T-helper 1 cell treated with Interleukin-12 subunit alpha and Interleukin-12 subunit beta and Interleukin-4 antibody, amounts not matched to agents 30 ng/mL and 1 ng/mL, for 36 hours (primary cell): ENCODE data around the gene DGKZ. TPM values are rescaled to one million over a fixed set of nuclear protein-coding genes. Genes with fewer than 3 reads are reported as not detected.

Experiments
- intact Hi-C: fragments of 100-400 bp; cut with micrococcal nuclease; formaldehyde crosslinking; loops from one replicate; pipeline ENCODE4 v1.15.1; 2024
- total RNA-seq: library from RNA; stranded (reverse); gene quantifications from 2 replicates; pipeline ENCODE4 v1.2.3, GENCODE V29; 2022

The DGKZ gene
- total RNA-seq, 1 donor from 2014 or later = 144 TPM

DNA sequence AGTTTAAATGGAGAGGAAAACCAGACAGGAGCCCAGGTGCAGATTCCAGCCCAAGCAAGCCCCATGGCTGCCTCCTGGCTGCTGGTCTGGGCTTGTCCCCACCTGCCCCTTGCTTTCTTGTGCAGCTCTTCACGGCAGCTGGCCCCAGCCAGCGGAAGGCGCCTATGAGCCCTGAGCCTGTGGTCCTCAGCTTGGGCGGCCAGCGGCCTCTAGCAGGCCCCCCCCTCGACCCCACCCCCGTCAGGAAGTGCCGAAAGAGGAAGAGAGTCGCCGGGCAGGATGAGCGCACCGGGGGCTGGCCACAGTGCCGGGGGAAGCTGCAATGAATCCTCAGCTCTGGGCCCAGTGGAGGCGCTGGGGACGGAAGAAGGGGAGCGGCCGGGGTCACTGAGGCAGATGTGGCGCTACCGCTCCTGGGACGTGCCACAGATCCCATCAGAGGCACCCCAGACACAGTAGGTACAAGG is 2.1 kb upstream of the DGKZ start:
- intact Hi-C loops = loop anchor here (5.0 kb wide), 1 partner anchor 498 kb away; the partner anchor contains the start of gene CRY2

DNA sequence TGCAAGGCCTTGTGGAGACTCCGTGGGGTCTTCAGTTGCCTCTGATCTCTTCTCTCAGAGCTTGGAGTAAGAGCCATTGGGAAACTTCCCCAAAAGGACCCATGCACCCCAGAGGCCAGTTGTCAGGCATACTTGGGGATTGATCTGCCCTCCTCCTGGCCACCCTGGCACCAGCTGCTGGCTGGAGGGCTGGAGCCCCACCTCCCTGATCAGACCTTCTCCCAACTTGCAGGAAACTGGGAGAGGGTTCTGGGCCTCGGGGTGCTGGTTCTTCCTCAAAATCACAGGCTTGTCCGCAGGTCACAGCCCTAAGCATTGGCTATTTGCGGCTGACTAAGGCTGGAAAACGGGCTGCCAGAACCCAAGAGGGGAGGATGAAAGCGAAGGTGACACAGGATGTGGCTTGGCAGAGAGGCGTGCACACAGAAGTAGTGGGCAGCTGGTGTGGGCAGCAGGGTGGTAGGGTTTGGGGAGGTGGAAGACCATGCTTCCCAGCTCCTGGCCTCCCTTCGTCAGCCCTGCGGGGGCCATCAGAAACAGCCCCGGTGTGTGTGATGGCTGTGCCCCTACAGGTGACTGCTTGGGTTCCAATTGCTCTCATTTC is 1.3 kb upstream of the DGKZ start:
- intact Hi-C loops = loop anchor here (1.0 to 5.0 kb wide), 6 partner anchors 15 to 1081 kb away; partner anchors contain the start of genes AMBRA1, CRY2, PEX16 and PHF21A

DNA sequence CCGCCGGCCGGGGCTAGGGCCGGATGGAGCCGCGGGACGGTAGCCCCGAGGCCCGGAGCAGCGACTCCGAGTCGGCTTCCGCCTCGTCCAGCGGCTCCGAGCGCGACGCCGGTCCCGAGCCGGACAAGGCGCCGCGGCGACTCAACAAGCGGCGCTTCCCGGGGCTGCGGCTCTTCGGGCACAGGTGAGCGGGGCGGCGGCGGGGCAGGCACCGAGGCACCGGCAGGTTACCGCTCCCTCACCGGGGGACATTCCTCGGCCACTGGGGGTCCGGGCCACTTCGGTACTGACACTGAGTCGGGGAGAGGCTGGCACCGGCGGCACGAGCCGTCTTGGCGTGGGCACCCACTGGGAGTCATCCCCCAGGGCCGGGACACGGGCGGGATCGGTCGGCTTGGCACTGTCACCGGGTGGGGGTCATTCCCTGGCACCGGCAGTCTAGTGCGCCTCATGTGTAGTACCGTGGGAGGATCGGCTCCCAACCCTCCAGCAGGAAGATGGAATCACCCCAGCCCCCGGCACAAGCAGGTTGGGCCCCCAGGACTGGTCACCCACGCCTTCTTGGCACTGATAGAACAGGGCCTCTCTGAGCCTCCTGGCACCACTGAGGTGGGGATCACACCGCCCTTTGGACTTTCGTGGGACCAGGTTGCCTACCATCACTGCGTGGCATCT is 511 bp downstream of the DGKZ start:
- intact Hi-C loops = loop anchor here (1.0 to 5.0 kb wide), 9 partner anchors 33 to 1079 kb away; partner anchors contain the start of genes AMBRA1, ARHGAP1, CRY2 and PEX16

DNA sequence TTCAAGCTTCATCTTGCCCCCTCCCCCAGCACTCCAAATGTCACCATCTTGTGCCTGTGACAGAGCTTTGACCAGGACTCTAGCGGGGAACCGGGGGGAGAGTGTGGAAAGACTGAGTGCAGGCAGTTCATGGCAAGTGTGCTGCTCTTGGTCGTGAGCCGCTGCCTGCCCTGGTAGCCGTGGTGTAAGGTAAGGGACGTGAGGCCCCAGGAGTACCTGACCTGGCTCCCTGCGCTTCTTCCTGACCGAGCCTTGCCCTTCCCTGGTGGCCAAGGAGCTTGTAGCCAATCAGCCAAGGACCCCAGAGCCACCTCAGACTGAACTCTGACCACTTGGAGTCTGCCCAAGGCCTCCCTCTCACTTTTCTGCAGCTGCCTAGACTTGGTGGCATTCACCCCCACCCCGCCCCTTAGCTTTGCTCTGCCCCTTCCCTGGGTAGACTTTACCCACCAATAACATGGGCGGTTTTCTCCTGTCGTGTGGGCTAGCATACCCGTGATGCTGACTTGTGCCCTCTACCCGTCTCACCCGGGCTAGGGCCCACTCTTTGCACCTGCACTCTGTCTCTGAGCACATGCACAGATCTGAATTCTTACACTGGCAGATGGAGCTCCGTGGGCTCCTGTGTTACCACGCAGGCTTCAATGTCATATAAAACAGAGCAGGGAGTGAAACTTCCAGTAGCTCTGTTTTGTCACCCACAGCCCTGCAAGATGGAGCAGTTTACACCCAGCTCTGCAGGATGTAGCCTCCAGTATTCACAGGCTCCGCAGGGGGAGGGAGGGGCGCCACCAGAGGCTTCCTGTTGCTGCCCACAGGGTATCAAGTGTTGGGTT is 1.5 kb downstream of the DGKZ start:
- intact Hi-C loops = loop anchor here (1.0 to 5.0 kb wide), 3 partner anchors 13 to 501 kb away; partner anchors contain the start of genes ATG13, CRY2 and HARBI1

DNA sequence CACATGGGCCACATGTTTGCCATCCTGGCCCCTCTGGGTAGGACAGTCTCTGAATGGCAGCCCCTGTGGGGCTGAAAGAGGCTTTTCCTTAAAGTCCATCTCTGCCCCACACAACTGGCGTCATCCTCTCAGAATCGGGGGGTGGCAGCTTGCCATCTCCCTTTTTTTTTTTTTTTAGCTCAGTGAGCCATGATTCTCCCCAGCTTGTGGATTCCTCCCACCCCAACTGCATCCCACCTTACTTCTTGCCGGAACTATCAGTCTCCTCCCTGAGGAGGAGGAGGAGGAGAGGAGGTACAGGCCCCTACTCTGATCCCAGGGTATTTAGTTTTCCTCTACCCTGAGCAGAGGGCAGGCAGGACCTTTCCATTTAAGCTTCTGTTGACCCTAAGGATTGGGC is 3.4 kb downstream of the DGKZ start:
- intact Hi-C loops = no loop called here

DNA sequence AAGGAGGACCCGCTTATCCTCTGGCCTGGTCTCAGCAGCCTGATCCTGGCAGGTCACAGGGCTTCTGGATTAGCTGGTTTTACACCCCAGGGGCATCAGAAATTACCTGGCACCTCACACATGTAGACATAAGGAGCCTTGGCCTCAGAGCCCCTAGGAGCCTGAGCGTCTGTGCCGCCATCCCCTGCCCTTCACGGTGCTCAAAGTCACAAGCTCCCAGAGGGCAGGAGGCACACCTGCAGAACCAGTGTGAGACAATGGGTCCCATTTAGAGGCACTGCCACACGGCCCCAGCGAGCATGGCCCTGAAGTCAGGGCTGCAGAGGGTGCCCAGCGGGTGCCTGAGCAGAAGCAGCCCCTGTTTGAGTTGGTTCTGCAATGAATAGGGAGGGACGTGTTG is 3.9 kb downstream of the DGKZ start:
- intact Hi-C loops = no loop called here

DNA sequence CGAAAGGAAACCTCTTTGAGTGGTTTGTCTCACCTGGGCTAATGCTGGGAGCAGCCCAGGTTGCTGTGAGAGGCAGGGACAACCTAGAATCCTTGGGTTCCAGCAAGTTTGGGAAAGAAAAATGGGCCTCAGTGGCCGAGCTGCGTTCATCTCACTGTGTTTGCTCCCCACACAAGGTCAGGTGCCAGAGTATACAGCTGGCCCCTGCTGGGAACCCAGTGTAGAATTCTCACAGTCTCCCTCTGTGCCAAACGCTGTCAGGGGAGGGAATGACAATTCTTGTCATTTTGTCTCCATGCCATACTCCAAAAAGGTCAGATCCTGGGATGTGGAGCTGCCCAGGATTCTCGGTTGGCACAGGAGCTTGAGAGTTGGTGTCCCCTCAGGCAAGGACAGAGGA is 4.3 kb downstream of the DGKZ start:
- intact Hi-C loops = loop anchor here (1.0 to 2.0 kb wide), 4 partner anchors 16 to 320 kb away; no protein-coding TSS in a partner anchor

DNA sequence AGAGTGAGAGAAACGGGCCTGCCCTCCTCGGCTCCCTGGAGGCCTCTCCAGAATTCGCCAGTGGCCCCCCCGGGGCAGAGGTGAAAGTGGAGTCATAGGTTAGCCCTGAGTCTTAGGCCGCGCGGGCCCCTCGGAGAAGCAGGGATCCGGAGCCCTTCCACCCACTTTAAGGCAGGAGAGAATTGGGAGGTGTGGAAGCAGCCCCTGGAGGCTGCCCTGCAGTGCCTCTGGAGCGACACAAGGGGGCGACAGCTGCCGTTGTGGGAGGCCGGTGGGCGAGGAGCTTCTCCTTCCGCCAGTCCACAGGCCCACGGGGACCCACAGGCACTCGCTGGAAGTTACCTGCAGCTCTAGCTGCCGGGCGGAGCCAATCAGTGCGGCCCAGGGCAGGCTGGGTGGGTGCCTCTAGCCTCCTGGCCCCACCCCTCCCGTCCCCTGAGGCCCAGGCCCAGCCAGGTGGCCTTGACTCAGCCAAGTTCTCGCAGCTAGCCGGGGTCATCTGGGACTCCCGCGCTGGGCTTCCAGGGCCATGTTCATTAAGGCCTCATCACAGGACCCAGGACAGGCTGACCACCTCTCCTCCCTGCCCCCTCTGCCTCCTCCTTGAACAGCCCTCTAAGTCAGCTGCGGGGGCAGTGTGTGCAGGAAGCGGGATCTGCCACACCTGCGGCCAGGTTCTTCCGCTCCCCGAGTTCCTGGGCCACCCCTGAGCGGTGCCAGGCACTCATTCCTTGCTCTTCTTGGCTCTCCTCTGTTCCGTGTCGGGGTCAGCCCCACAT is 5.0 kb downstream of the DGKZ start:
- intact Hi-C loops = loop anchor here (1.0 to 2.0 kb wide), 4 partner anchors 15 to 319 kb away; no protein-coding TSS in a partner anchor

DNA sequence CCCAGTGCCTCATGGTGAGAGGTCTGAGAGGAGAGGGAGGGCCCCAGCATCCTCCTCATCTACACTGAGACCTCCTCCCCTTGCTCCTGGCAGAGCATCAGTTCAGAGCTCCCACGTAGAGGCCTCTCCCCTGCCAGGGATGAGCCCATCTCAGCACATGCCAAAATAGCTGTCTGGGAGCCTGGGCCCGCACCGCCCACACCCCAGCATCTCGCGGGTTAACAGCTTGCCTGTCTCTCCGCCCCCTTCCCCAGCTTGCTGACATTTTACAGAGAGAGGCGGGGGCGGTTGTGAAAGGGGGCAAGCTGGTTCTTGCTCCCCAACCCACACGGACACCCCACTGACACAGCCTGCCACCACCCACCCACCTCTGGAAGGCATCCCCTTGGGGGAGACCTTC is 6.4 kb downstream of the DGKZ start:
- intact Hi-C loops = loop anchor here (2.0 kb wide), 1 partner anchor 183 kb away; no protein-coding TSS in a partner anchor

DNA sequence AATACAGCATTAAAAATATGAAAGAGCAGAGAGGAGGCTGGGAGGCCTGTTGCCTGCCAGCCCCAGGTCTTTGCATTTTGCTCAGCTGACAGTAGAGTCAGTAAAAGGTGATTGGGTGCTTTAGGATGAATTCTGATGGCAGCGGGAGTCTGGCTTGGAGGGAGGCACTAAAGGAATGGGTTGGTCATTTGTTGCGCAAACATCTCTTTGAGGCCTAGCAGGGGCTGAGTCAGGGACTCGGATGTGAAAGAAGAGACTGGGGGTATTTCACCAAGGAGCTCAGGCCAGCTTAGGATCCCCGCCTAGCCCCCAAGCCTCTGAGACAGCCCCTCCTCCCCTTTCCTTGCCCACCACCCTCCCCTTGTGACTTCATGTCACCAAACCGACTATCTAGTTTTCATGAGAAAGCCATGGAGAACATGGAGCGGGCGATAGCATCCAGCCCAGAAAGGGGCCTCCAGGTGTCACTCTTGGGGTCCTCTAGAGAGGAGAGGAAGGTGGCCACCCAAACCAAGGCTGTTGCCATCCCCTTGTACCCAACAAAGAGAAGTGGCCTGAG is 9.7 kb downstream of the DGKZ start:
- intact Hi-C loops = no loop called here

DNA sequence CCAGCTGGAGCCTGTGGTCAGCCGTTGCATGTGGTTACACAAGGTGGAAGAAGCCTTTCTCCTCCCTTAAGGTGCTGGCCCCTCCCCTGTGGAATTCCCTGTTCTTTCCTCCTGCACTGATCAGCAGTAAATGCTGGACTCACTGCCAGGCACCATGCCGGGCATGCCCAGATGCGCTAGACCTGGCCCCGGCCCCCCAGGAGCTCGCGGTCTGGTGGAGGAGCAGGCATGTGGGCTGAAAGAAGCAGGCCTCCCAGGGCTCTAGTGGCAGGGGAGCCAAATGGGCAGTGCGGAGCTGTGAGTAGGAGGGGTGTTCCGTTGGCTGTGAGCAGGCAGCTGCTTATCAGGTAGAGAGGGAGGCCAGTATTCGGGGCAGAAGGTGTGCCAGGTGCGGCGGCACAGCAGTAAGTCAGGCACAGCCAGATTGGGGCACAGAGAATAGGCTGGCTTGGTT is 10.2 kb downstream of the DGKZ start:
- intact Hi-C loops = no loop called here

DNA sequence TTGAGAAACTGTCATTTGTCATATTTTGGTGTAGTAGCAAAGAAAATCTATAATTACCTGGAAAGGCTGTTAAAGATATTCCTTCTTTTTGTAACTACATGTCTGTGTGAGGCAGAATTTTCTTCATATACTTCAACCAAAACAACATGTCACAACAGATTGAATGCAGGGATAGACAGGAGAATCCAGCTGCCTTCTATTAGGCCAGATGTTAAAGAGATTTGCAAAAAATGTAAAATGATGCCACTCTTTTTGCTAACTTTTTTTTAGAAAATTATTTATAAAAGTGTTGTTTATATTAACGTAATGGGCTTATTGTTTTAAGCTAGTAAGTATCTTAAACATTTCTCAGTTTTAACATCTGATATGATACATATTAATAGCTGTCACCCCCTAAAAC is 12.7 kb downstream of the DGKZ start:
- intact Hi-C loops = no loop called here

DNA sequence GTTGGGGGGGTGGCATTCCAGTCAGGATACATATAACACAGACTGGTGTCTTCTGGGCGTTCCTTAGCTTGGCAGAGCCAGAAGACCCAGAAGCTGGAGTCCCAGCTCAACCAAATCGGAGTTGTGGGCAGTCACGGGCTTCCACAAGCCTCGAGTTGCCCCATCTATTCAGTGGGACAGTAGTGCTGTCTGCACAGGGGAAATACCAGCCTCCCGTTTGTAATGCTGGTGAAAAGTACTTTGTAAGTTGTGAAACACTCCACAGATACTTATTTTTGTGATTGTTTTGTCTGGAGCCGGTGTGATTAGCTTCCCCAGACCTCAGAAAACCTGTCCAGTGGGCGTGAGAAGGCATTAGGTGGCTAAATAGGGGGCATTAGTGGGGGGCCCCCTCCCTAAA is 13.6 kb downstream of the DGKZ start:
- intact Hi-C loops = loop anchor here (1.0 kb wide), 2 partner anchors 8 to 12 kb away; no protein-coding TSS in a partner anchor

DNA sequence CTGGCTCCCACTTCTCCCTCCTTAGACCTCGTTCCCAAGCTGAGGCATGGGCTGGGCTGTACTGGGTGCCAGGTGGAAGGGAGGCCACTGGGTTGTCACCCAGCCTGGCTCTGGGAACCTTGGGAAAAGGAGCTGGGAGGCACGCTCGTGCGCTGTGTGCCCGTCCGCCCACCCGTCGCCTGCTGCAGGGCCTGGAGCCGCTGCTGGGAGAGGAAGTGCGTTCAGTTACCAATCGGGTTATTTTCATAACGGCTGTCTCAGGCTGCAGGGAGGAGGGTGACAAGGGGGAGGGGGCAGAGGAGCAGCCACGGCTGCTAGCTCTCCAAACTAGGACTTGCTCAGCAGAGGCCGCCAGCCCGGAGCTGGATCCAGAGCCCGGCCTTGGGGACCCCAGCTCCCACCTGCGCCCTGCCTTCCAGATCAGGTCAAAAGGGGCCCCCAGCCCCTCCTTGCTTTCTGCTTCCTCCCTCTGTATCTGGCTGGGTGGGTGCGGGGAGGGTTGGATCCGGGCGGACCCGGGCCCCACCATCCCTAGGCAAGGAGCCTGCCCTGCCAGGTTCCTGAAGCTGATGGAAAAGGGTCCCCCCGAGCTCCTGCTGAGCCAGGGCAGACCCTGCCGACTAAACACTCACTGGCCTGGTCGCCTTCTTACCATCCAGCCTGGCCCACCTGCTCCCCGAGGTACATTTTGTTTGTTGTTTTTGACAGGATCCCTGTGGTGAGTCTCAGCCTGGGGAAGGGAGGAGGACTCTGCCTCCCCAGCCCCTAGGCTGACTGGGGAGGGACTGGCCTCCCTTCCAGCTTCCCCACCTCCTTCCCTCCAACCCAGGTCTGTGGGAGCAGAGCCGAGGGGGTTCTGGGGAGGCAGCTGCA is 14.3 kb downstream of the DGKZ start:
- intact Hi-C loops = loop anchor here (1.0 kb wide), 2 partner anchors 8 to 12 kb away; no protein-coding TSS in a partner anchor

DNA sequence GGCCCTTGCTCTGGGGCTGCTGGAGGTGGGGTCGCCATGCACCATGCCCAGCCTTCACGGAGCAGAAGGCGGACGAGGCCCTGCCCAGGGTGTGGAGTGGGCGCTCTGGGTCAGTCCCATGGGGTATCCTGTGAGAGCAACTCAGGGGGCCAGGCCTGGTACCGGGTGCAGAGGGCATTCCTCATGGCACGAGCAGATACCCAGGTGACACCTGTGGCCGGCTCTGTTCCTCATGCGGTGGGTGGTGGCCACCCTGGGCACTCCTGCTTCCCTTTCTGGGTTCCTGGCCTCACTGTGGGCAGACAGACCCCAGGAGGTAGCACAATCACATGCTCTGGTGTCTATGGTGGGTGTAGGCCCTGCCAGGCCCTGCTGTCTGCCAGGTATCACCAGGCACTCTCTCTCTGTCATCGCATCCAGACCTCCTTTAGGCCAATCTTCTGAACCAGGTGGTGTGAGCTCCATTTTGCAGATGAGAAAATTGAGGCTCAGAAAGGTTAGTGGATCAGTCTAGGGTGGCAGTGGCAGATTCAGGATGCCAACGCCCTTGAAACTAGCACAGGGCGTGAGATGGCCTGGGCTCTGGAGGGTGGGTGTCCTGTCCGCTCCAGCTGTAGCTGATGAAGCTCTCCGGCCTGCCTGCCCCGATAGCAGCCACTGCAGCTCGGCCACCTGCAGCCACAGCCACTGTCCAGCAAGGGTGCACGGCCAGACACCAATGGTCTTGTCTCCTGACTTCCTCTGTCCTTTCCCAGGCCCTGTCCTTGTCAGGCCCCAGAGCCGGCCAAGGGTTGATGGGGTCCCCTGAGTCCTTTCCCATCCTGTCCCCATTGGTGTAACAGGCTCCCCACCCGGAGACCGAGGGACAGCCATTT is 15.1 kb downstream of the DGKZ start:
- intact Hi-C loops = no loop called here

DNA sequence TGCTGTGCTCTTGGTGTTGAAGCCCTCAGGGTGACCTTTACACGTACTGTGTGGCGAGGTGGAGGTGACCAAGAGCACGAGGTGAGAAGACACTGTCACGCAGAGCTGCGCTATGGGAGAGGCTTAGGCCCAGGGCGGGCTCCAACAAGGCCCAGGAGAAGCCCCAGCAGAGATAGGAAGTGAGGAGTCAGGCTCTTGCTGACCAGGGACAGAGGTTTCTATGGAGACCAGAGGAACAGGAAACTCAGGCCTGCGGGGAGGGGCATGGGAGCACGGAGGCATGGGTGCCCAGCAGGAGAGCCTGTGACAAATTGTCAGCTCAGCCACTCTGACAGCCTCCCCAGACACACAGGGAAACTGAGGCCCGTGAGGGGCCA is 15.8 kb downstream of the DGKZ start:
- intact Hi-C loops = no loop called here

DNA sequence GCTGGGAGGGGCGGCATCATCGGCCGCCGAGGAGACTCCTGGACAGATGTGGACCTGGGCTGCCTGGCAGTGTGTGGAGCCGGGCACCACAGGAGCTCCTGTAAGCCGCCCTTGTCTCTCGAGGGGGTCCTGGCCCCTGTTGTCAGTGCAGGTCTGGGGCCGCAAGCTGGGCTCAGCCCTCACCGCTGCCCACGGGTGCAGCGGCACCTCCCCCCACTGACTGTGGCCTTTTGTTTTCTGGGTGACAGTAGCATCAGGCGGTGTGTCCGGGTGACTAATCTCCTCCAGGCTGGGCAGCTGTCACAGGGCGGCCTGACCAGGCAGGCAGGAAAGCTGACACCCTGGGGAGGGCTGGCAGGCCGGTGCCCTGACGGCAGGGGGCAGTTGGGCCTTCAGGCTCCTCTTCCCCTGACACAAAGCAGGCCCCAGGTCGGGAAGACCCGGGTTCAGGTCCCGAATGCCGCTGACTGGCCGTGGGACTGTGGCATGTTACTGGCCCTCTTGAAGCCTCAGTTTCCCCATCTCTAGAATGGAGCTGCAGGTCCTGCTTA is 16.3 kb downstream of the DGKZ start:
- intact Hi-C loops = no loop called here

DNA sequence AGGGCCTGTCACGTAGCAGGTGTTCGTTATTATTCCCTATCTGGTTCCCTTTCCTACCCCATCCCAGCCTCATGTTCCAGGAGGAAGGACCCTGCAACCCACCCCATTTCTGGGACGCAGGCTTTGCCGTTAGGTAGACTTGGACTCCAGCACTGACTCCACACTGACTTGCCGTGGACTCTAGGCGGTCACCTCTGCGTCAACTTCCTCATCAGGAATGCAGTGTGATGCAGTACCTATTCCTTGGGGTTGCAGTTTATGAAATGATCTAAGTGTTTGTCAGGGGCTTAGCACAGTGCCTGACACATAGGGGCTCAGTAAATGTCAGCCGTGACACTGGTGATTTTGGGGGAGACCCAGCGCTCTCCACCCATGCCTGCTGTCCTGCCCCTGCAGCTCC is 16.8 kb downstream of the DGKZ start:
- intact Hi-C loops = no loop called here
